GM20431 (cell line): ENCODE measurements around the gene HLF.

Experiments
- in situ Hi-C: fragments of 300-500 bp; cut with MseI, MboI; formaldehyde crosslinking; loops from one replicate; pipeline ENCODE4 v1.15.0; 2020; ENCODE audit warnings: low sequenced_read_pairs; ENCODE audit not compliant: unreplicated experiment

HLF gene

GRCh38 chr17:55248077-55248476 lies 16.7 kb upstream of the HLF start:
- in situ Hi-C loops: no loop called here

- in situ Hi-C loops: no loop called here
Measured at GRCh38 chr17:55249861-55250260, 14.9 kb upstream of the HLF start.

- in situ Hi-C loops: no loop called here
Measured at GRCh38 chr17:55254375-55254774, 10.4 kb upstream of the HLF start.

DNA sequence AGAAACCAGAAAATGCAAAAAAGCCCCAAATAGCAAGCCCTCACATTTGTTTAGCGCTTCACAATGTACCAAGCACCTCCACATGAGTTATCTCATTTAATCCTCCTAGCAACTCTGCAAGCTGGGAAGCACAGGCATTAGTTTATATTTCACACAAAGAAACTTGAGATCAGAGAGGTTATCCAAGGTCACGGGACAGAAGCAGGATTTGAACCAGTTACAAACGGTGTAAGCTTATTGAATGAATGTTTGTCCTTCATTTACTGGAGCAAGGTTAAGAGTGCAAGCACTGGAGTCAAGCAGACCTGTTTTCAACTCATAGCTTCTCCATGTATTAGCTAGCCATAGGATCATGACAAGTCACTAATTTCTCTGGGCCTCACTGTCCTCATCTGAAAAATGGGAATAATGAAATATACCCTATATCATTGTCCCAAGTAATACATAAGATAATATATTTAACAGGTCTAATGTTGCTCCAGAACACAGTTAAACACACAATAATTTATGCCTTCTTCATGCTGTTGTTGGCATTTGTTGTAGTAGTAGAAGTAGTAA lies 6.1 kb upstream of the HLF start:
- in situ Hi-C loops: no loop called here

DNA sequence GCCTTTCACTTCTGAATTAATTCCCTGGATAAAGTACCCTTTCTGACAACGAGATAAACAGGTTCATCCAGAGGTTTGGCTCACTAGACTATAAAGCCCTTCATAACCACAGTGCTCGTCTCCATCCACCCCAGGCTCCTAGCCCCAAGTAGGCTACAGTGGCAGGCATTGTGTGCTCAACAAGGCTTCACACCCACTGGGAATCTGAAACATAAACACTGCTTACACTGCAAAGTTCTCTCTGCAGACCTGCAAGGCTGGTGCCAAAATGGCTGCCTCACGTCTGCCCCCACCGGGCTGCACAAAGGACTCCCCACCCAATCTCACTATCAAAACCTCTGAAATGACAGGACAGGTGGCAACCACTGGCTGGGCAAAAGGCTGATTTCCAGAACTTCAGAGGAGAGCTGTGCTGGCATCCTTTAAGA lies 5.1 kb upstream of the HLF start:
- in situ Hi-C loops: no loop called here

DNA sequence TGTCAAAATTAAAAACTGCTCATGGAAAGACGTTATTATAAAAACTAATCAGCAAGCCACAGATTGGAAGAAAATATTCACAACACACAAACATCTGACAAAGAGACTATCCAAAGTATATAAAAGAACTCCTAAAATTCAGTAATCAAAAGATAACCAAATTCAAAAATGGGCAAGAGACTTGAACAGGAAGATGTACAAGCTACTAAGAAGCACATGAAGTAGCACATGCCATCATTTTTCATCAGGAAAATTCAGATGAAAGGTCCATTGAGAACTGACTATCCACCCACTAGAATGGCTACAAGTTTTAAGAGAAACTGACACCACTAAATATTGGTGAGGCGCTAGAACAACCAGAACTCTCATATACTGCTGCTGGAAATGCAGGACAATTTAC lies 3.4 kb upstream of the HLF start:
- in situ Hi-C loops: no loop called here

GRCh38 chr17:55263569-55264277 lies 1.0 kb upstream of the HLF start:
- in situ Hi-C loops: no loop called here

- in situ Hi-C loops: no loop called here
Measured at GRCh38 chr17:55264278-55264644, 499 bp upstream of the HLF start.

DNA sequence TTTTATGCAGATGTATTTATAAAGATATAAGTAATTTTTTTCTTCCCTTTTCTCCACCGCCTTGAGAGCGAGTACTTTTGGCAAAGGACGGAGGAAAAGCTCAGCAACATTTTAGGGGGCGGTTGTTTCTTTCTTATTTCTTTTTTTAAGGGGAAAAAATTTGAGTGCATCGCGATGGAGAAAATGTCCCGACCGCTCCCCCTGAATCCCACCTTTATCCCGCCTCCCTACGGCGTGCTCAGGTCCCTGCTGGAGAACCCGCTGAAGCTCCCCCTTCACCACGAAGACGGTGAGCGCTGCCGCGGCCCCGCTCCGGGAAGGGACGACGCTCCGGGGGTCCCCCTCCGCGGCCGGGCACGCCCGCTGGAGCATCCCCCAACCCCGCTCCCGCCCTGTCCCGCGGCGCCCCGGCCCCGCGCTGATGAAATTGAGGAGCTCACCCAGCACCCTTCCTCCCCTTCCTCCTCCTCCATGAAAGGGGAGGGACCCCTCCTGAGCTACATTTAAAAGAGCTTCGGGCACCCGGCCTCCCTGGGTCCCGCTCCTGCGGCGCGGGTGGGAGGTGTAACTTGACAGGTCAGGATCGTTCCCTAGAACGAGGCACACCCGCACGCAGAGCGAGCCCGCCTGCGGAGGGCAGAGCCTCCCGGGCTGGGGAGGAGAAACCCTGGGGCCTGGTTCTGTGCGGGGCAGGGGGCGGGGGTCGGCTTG lies 706 bp downstream of the HLF start:
- in situ Hi-C loops: no loop called here

- in situ Hi-C loops: no loop called here
Measured at GRCh38 chr17:55266051-55266957, 1.5 kb downstream of the HLF start.

DNA sequence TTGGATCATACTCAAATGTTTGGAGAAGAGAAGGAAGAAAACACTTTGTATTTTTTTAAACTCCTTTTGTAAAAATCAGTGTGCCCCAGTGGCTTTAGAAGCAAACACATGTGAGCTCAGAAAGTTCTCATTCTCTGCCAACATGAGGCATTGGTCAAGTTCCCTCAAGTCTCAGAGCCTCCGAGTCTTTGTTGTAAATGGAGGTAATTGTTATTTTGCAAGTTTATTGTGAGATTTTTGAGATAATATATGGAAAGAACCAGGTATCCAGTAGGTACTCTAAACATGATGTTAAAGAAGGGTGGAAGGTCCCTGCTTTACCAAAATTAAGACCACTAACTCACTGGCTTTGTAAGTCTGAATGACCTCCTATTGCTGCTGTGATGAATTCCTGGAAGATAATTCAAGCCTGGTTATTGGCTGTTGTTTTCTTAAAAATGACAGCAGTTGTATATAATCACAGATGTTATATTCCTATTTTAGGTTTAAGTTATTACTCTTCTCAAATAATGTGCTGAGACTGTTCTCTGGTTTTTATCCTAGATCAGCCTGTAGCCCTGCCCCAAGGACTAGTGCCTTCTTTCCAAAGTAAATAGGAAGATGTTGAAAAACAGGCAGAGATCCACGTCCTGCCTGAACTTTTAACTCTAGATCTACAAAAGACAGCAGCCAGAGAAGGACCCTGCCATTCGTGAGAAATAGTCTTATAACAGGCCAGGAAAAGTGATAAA lies 2.4 kb downstream of the HLF start:
- in situ Hi-C loops: no loop called here

- in situ Hi-C loops: no loop called here
Measured at GRCh38 chr17:55267777-55268648, 3.3 kb downstream of the HLF start.

DNA sequence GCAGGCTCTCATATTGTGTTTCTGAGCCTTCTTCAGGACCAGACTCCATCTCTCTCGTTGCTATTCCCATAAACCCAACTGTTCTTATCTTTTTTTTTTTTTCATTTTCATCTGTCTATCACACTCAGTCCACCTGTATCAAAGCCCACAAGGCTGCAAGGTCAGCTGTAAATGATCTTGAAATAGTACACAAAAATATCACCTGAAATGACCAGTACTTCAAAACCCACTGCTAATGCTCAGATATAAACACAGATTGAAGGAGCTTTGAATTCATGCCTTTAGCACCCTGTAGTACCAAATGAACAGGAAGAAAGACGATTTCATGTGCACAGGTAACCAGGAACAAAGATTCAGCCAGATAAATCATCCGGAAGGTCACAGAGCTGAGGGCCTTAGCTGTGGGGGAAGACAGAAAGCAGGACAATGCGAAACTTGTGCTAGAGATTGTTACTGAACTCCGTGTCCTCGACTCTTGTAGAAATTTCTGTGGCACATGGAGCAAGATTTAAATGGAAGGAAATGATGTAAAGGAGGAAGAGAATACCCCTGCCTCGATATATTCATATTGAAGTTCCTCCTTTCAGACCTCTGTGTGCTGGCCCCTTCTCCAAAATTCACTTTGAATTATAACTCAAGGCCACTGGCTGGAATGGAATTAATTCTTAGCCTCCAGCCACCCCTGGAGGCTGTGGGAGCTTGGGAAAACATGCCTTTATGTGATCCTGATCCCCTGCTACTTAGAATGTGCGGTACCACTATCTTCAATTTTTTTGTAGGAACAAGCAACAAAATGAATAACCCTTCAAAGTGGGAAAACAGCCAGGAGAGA lies 4.1 kb downstream of the HLF start:
- in situ Hi-C loops: no loop called here

GRCh38 chr17:55269894-55270293 lies 5.1 kb downstream of the HLF start:
- in situ Hi-C loops: no loop called here

GRCh38 chr17:55271223-55271571 lies 6.4 kb downstream of the HLF start:
- in situ Hi-C loops: no loop called here

DNA sequence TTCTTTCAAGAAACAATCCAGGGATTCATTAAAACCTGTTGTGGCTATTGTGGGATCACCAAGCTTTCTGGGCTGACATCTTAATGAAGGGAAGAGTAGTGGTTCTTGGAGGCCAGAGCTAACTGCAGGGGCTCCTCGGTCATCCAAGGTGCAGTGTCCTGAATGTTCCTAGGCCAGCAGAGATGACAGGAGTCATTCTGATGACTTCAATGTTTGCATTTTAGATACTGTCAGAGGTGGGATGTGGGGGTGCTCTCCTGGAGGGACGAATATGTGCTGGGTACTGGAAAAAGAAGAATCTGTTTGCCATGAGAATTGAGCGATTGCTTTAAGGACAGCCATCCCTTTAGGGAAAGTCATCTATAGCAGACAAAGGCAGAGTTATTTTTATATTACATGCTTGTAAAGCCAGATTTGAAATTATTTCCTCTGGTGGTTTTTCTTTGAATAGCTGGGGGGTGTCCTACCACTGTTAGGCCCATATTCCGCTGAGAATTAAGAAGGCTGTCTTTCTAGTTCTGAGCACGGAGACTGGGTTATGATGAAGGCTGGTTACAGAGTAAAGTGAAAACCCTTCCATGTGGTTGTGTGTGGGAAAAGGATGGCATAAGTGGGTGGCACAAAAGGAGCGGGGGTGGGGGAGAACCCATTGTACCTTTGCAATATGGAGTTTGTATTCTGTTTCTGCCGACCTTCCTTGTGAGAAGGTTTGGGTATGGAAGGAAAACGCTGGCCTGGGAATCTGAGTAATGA lies 7.4 kb downstream of the HLF start:
- in situ Hi-C loops: no loop called here

DNA sequence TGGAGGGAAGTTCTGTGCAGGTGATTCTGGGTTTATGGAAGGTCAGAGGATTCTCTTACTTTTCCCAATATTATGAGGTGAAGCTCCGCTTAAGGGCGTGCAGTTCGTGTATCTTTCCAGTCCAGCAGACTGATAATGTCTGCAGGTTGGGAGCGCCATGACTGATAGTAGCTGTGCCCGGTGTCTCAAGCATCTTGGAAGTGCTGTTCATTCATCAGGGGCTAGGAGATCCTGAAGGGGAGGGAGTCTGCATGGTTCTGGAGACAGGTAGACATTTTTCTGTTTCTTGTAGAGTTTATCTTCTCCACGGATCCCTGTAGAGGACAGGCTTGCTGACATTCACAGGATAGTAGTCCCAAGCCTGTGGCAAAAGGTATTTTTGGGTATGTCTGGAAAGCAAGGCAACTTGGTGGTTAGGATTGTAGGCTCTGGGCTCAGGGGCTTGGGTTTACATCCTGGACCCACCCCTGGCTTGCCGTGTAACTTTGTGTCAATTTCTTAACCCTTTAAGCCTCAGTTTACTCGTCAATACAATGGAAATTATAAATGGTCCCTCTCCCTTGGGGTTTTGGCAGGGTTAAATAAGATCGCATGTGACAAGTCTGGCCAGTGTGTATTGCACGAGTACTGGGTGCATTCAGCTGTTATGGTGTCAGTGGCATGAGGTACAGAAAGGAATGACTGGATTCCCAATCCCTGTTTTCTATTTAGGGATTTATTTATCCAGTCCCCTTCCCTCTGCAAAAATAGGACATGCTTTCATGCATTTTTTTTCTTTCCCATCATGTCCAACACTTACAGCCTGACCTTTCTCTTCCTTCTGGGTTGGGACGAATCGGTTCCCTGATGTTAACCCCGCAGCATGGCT lies 8.2 kb downstream of the HLF start:
- in situ Hi-C loops: no loop called here
